Neural cell (in vitro differentiated cells): ENCODE data around the gene RASL12. TPM values are rescaled to one million over a fixed set of nuclear protein-coding genes. Genes with fewer than 3 reads are reported as not detected.

ENCODE experiments used
- H2AFZ ChIP-seq: fragments of 200-600, 300-800 bp; sonication (generic), shearing (Covaris generic); 2 replicates; pipeline ENCODE4 v1.6.0; 2014; ENCODE audit warnings: low read depth, mild to moderate bottlenecking, antibody characterized with exemption, low read length, moderate library complexity
- H3F3A ChIP-seq: fragments of 200-600 bp; shearing (Covaris generic); 2 replicates; pipeline ENCODE4 v1.6.1; 2016; ENCODE audit warnings: mild to moderate bottlenecking, moderate library complexity, mixed read lengths, antibody characterized with exemption, low read length; ENCODE audit not compliant: insufficient read depth, poor library complexity, severe bottlenecking
- H3K27ac ChIP-seq: fragments of 200-600, 300-800 bp; sonication (generic), shearing (Covaris generic); 2 replicates; pipeline ENCODE4 v1.5.1; 2014; ENCODE audit warnings: mild to moderate bottlenecking, low read length, moderate library complexity
- H3K27me3 ChIP-seq: fragments of 300-800, 200-600 bp; sonication (generic), shearing (Covaris generic); 2 replicates; pipeline ENCODE4 v1.6.0; 2014; ENCODE audit warnings: mild to moderate bottlenecking, low read depth, low read length, moderate library complexity; ENCODE audit not compliant: insufficient read depth
- H3K36me3 ChIP-seq: fragments of 300-800, 200-600 bp; sonication (generic), shearing (Covaris generic); 2 replicates; pipeline ENCODE4 v1.5.1; 2014; ENCODE audit warnings: mild to moderate bottlenecking, antibody characterized with exemption, low read length, moderate library complexity; ENCODE audit not compliant: insufficient read depth
- H3K4me2 ChIP-seq: fragments of 300-800, 200-600 bp; sonication (generic), shearing (Covaris generic); 2 replicates; pipeline ENCODE4 v1.6.0; 2014; ENCODE audit warnings: mild to moderate bottlenecking, low read length
- H3K4me3 ChIP-seq: fragments of 300-800, 200-600 bp; sonication (generic), shearing (Covaris generic); 2 replicates; pipeline ENCODE4 v1.5.1; 2014; ENCODE audit warnings: mild to moderate bottlenecking, low read length, moderate library complexity
- H3K79me2 ChIP-seq: fragments of 200-600 bp; shearing (Covaris generic); replicated peaks from 2 replicates; pipeline ENCODE4 v1.6.0; 2014; ENCODE audit warnings: mild to moderate bottlenecking, low read length, moderate library complexity; ENCODE audit not compliant: insufficient read depth
- H3K9ac ChIP-seq: fragments of 300-800, 200-600 bp; sonication (generic), shearing (Covaris generic); 2 replicates; pipeline ENCODE4 v1.6.1; 2016; ENCODE audit warnings: mild to moderate bottlenecking, low read length, mixed read lengths
- H3K9me2 ChIP-seq: fragments of 200-600 bp; shearing (Covaris generic); 2 replicates; pipeline ENCODE4 v1.6.1; 2016; ENCODE audit warnings: mild to moderate bottlenecking, low read length, mixed read lengths; ENCODE audit not compliant: insufficient read depth
- H3K9me3 ChIP-seq: fragments of 200-600, 300-800 bp; sonication (generic), shearing (Covaris generic); 2 replicates; pipeline ENCODE4 v1.6.1; 2016; ENCODE audit warnings: mild to moderate bottlenecking, mixed run types, low read length, moderate library complexity, mixed read lengths
- H4K20me1 ChIP-seq: fragments of 200-600 bp; shearing (Covaris generic); 2 replicates; pipeline ENCODE4 v1.6.1; 2016; ENCODE audit warnings: mild to moderate bottlenecking, mixed run types; ENCODE audit not compliant: insufficient read depth
- EP300 ChIP-seq: fragments of 450-650 bp; conservative IDR thresholded peaks from 2 replicates; pipeline ENCODE4 v1.6.1; 2014; ENCODE audit warnings: antibody characterized with exemption, mild to moderate bottlenecking, moderate library complexity; ENCODE audit not compliant: poor library complexity, severe bottlenecking
- EZH2 ChIP-seq: fragments of 200-600, 300-800 bp; shearing (Covaris generic), sonication (generic); IDR thresholded peaks from 2 replicates; pipeline ENCODE4 v1.6.1; 2014; ENCODE audit warnings: antibody characterized with exemption, low read length, borderline replicate concordance, mild to moderate bottlenecking; ENCODE audit not compliant: insufficient read depth, poor library complexity, severe bottlenecking
- MXI1 ChIP-seq: fragments of 450-650 bp; conservative IDR thresholded peaks from 2 replicates; pipeline ENCODE4 v1.6.1; 2014; ENCODE audit warnings: antibody characterized with exemption, mild to moderate bottlenecking; ENCODE audit not compliant: poor library complexity, severe bottlenecking
- POLR2AphosphoS5 ChIP-seq: IDR thresholded peaks from 2 replicates; pipeline ENCODE4 v1.6.1; 2012
- RAD21 ChIP-seq: fragments of 450-650 bp; conservative IDR thresholded peaks from 2 replicates; pipeline ENCODE4 v1.6.1; 2014; ENCODE audit warnings: antibody characterized with exemption, mild to moderate bottlenecking, moderate library complexity
- SMC3 ChIP-seq: fragments of 450-650 bp; conservative IDR thresholded peaks from 2 replicates; pipeline ENCODE4 v1.6.1; 2014; ENCODE audit warnings: antibody characterized with exemption, mild to moderate bottlenecking, moderate library complexity; ENCODE audit not compliant: poor library complexity
- TAF1 ChIP-seq: IDR thresholded peaks from 2 replicates; pipeline ENCODE4 v1.6.1; 2012; ENCODE audit warnings: low read depth
- polyA plus RNA-seq: library from polyadenylated mRNA; depleted of rRNA; stranded (reverse); fragments of >200 nt; gene quantifications from 2 replicates; pipeline ENCODE4 v1.2.3, GENCODE V29; 2014
- TF ChIP-seq, protein P1 (sequence below): IDR thresholded peaks from 2 replicates; pipeline ENCODE4 v1.6.1; 2012; ENCODE audit warnings: borderline replicate concordance
- TF ChIP-seq, protein P2 (sequence below): fragments of 450-650 bp; IDR thresholded peaks from 2 replicates; pipeline ENCODE4 v1.5.1; 2014; ENCODE audit warnings: antibody characterized with exemption, mild to moderate bottlenecking, moderate library complexity; ENCODE audit not compliant: poor library complexity, severe bottlenecking

Gene RASL12
- polyA plus RNA-seq, 1 donor from 2014 or later = not detected

DNA sequence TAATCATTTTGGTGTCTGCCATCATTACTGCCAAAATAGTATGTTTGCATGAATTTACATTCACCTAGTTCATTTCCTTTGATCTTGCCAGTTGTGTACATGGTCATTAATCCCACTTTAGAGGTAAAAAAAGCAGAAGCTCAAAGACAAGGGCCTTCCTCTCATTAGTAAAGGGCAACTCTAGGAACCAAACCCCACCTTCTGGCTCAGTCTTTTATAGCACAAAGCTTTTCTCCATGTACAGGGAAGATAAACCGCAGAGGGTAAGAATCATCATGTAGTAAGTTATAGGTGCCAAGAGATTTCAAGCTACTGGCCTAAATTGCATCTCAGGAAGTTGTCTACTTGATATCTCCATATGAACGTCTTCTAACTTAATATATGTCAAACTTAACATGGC is 58.8 kb downstream of the RASL12 start:
- Histone ChIP-seq H3K4me3 (no peak overlapping the region), H3K27ac (no peak overlapping the region), H3F3A (no peaks in the 10 kb centered on the region), H3K79me2 (no peaks in the 10 kb centered on the region), H3K9ac (no peak overlapping the region), H4K20me1 (no peaks in the 10 kb centered on the region), H3K9me2 (no peaks in the 10 kb centered on the region), H3K27me3 (no peaks in the 10 kb centered on the region), H3K4me2 (no peak overlapping the region), H3K36me3 (no peaks in the 10 kb centered on the region), H2AFZ (no peak overlapping the region), H3K9me3 (no peaks in the 10 kb centered on the region)
- TF ChIP-seq, protein P1, sequence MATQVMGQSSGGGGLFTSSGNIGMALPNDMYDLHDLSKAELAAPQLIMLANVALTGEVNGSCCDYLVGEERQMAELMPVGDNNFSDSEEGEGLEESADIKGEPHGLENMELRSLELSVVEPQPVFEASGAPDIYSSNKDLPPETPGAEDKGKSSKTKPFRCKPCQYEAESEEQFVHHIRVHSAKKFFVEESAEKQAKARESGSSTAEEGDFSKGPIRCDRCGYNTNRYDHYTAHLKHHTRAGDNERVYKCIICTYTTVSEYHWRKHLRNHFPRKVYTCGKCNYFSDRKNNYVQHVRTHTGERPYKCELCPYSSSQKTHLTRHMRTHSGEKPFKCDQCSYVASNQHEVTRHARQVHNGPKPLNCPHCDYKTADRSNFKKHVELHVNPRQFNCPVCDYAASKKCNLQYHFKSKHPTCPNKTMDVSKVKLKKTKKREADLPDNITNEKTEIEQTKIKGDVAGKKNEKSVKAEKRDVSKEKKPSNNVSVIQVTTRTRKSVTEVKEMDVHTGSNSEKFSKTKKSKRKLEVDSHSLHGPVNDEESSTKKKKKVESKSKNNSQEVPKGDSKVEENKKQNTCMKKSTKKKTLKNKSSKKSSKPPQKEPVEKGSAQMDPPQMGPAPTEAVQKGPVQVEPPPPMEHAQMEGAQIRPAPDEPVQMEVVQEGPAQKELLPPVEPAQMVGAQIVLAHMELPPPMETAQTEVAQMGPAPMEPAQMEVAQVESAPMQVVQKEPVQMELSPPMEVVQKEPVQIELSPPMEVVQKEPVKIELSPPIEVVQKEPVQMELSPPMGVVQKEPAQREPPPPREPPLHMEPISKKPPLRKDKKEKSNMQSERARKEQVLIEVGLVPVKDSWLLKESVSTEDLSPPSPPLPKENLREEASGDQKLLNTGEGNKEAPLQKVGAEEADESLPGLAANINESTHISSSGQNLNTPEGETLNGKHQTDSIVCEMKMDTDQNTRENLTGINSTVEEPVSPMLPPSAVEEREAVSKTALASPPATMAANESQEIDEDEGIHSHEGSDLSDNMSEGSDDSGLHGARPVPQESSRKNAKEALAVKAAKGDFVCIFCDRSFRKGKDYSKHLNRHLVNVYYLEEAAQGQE = no peak
- TF ChIP-seq, protein P2, sequence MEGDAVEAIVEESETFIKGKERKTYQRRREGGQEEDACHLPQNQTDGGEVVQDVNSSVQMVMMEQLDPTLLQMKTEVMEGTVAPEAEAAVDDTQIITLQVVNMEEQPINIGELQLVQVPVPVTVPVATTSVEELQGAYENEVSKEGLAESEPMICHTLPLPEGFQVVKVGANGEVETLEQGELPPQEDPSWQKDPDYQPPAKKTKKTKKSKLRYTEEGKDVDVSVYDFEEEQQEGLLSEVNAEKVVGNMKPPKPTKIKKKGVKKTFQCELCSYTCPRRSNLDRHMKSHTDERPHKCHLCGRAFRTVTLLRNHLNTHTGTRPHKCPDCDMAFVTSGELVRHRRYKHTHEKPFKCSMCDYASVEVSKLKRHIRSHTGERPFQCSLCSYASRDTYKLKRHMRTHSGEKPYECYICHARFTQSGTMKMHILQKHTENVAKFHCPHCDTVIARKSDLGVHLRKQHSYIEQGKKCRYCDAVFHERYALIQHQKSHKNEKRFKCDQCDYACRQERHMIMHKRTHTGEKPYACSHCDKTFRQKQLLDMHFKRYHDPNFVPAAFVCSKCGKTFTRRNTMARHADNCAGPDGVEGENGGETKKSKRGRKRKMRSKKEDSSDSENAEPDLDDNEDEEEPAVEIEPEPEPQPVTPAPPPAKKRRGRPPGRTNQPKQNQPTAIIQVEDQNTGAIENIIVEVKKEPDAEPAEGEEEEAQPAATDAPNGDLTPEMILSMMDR = peak; percentile 23
- TF ChIP-seq EP300 (no peak), RAD21 (no peak), POLR2AphosphoS5 (no peak), MXI1 (no peak), EZH2 (no peak)

DNA sequence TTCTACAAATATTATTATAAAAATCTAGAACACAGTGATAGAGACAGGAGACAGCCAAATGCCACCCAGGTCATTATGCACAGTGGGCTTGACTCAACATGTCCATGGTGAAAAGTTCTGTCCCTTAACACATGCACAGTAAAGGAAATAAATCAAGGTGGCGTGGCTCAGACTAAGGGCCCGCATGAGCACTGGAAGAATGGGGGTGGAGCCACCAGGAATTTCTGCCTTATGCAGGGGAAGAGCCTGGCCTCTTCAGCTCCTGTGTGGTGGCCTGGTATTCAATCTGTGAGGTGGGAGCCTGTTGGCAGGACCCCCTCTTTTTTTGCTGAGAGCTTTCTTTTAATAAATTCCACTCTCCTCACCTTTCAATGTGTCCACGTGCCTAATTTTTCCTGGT is 60.9 kb downstream of the RASL12 start:
- Histone ChIP-seq H3K4me2 (no peak overlapping the region), H3K27ac (no peak overlapping the region), H3K36me3 (no peaks in the 10 kb centered on the region), H3K79me2 (no peaks in the 10 kb centered on the region), H3K9ac (no peak overlapping the region), H3K4me3 (no peak overlapping the region), H4K20me1 (no peaks in the 10 kb centered on the region), H3K9me3 (no peaks in the 10 kb centered on the region), H2AFZ (no peak overlapping the region), H3K9me2 (no peaks in the 10 kb centered on the region), H3K27me3 (no peaks in the 10 kb centered on the region), H3F3A (no peaks in the 10 kb centered on the region)
- TF ChIP-seq SMC3 = no peak
- TF ChIP-seq, protein P1 = no peak
- no peak for TF ChIP-seq POLR2AphosphoS5
- TF ChIP-seq RAD21 = no peak
- TF ChIP-seq TAF1 = no peak
- TF ChIP-seq EP300 = no peak
- no peak for TF ChIP-seq MXI1
- TF ChIP-seq EZH2 = no peak
- TF ChIP-seq, protein P2 = no peak
